Measurements from ENCODE around the gene TIMM21.

Gene TIMM21

DNA sequence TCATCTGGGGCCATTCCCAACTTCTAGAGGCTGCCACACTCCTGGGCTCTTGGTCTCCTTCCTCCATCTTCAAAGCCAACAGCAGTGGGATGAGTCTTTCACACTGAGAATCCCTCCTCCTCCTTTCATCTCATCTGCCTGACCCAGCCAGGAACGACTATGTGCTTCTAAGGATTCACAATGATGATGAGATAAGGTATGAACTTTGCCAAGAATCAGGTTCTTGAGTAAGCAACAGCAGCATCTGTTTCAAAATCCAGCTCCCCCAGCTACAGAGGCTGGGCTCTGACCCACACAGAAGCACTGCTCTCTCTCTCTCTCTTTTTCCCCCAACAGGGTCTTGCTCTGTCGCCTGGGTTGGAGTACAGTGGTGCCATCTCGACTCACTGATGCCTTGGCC is 46.4 kb downstream of the TIMM21 start:
- DNase-seq (ENCODE audit: low read depth): peak; percentile 29
- TF ChIP-seq, protein P1, sequence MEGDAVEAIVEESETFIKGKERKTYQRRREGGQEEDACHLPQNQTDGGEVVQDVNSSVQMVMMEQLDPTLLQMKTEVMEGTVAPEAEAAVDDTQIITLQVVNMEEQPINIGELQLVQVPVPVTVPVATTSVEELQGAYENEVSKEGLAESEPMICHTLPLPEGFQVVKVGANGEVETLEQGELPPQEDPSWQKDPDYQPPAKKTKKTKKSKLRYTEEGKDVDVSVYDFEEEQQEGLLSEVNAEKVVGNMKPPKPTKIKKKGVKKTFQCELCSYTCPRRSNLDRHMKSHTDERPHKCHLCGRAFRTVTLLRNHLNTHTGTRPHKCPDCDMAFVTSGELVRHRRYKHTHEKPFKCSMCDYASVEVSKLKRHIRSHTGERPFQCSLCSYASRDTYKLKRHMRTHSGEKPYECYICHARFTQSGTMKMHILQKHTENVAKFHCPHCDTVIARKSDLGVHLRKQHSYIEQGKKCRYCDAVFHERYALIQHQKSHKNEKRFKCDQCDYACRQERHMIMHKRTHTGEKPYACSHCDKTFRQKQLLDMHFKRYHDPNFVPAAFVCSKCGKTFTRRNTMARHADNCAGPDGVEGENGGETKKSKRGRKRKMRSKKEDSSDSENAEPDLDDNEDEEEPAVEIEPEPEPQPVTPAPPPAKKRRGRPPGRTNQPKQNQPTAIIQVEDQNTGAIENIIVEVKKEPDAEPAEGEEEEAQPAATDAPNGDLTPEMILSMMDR (conservative IDR thresholded peaks at IDR 0.05; ENCODE audit: control insufficient read depth, insufficient read depth, low read depth, low read length): no peak

DNA sequence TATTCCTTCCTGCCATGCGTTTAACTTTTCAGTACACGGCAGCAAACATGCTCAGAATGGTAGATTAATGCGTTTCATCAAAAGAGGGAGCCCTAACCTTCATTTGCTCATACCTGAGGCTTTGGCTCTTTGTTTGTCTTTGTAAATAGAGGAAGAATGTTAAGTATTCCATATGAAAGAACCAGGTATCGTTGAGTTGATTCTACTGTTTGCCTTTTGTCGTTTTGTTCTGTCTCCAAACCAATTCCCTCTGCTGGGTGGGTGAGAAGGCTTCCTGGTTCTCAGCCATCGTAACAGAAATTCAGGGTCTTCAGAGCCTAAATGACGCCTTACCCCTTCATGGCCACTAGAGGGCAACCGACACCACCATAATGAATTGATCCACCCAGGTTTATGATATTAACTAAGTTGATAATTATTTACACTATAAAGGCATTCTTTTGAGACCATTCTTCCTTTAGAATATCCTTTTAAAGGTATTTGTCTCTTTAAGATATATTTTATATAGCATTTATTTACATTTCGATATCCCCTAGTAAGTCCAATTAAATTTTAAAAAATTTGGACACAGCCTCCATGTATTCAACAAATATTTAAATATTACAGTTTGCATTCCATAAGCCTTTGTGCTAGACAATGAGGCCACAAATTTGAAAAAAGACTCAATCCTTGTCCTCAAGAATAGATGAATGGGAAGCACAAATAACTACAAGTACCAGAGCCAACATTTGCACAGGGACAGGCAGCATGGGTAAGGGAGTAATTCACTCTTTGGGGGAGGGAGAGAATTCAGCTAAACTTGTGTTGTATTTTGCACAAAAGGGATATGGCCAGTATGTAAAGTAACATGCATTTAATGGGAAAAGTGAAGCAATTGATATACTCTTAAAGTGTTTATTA is 48.1 kb downstream of the TIMM21 start:
- DNase-seq (ENCODE audit: low read depth): peak; percentile 63
- TF ChIP-seq, protein P1 (conservative IDR thresholded peaks at IDR 0.05; ENCODE audit: control insufficient read depth, insufficient read depth, low read depth, low read length): peak; percentile 79
- H3K4me3 ChIP-seq (ENCODE audit: control insufficient read depth, low read depth, low read length): peak overlapping the region; percentile 22

More for the DNA sequence above, 46.4 kb downstream of the TIMM21 start:
- H3K4me3 ChIP-seq (ENCODE audit: control insufficient read depth, low read depth, low read length): no peak overlapping the region

- no peak overlapping the region for H3K4me3 ChIP-seq (ENCODE audit: control insufficient read depth, low read depth, low read length)
- TF ChIP-seq, protein P1 (conservative IDR thresholded peaks at IDR 0.05; ENCODE audit: control insufficient read depth, insufficient read depth, low read depth, low read length): no peak
- no peak for DNase-seq (ENCODE audit: low read depth)
Observed at GRCh38 chr18:74197705-74198341, 49.5 kb downstream of the TIMM21 start.

GRCh38 chr18:74198453-74198852 is 50.1 kb downstream of the TIMM21 start:
- DNase-seq (ENCODE audit: low read depth): no peak
- TF ChIP-seq, protein P1 (conservative IDR thresholded peaks at IDR 0.05; ENCODE audit: control insufficient read depth, insufficient read depth, low read depth, low read length): no peak
- no peak overlapping the region for H3K4me3 ChIP-seq (ENCODE audit: control insufficient read depth, low read depth, low read length)

DNA sequence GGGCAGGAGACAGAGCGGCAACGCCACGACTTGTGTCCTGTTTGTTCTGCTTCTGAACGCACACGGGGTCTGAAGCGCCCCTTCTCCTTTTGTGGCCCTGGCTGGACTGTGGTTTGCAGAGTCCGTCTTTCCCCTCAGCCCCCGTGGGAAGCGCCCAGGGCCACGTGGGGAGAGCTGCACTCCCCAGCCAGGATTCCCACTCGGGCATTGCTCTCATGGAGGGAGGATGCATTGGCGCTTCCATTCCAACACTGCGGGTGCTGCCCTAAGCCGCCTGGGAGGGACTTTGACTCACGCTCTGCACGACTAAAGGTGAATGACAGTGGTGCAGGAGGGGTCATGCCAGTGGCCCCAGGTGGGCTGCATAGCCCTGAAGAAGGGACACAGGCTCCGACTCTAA is 52.5 kb downstream of the TIMM21 start:
- TF ChIP-seq, protein P1 (conservative IDR thresholded peaks at IDR 0.05; ENCODE audit: control insufficient read depth, insufficient read depth, low read depth, low read length): no peak
- no peak overlapping the region for H3K4me3 ChIP-seq (ENCODE audit: control insufficient read depth, low read depth, low read length)
- DNase-seq (ENCODE audit: low read depth): no peak

- TF ChIP-seq, protein P1 (conservative IDR thresholded peaks at IDR 0.05; ENCODE audit: control insufficient read depth, insufficient read depth, low read depth, low read length): no peak
- no peak overlapping the region for H3K4me3 ChIP-seq (ENCODE audit: control insufficient read depth, low read depth, low read length)
- DNase-seq (ENCODE audit: low read depth): no peak
Observed at GRCh38 chr18:74203811-74204210, 55.5 kb downstream of the TIMM21 start.
